OCI-LY3 (cell line): ENCODE data around the gene CFAP46.

Source experiments
- H2AFZ ChIP-seq: fragments of 200-600, 300-600 bp; shearing (Covaris generic); 2 replicates; pipeline ENCODE4 v1.6.0; 2014; ENCODE audit warnings: antibody characterized with exemption, low read depth, low read length
- H3K27ac ChIP-seq: fragments of 200-600, 300-600 bp; sonication (generic); 2 replicates; pipeline ENCODE4 v1.5.1; 2014; ENCODE audit warnings: mild to moderate bottlenecking, low read length, moderate library complexity, mixed read lengths
- H3K27me3 ChIP-seq: fragments of 200-600, 300-600 bp; sonication (generic); 2 replicates; pipeline ENCODE4 v1.6.1; 2014; ENCODE audit warnings: low read depth, low read length, mixed read lengths
- H3K36me3 ChIP-seq: fragments of 200-600, 300-600 bp; sonication (generic); replicated peaks from 2 replicates; pipeline ENCODE3; 2014; ENCODE audit warnings: low read depth, low read length, mixed read lengths
- H3K4me1 ChIP-seq: fragments of 300-600, 200-600 bp; sonication (generic); 2 replicates; pipeline ENCODE4 v1.6.1; 2014; ENCODE audit warnings: low read length, mixed read lengths
- H3K4me2 ChIP-seq: fragments of 200-600, 300-600 bp; sonication (generic); 2 replicates; pipeline ENCODE4 v1.6.1; 2014; ENCODE audit warnings: low read length, mixed read lengths
- H3K4me3 ChIP-seq: fragments of 300-600, 200-600 bp; sonication (generic); 2 replicates; pipeline ENCODE4 v1.5.1; 2014; ENCODE audit warnings: antibody characterized with exemption, mild to moderate bottlenecking, low read length, moderate library complexity
- H3K79me2 ChIP-seq: fragments of 300-600, 200-600 bp; shearing (Covaris generic); 2 replicates; pipeline ENCODE4 v1.6.1; 2014; ENCODE audit warnings: mild to moderate bottlenecking, low read length, mixed read lengths
- H3K9ac ChIP-seq: fragments of 300-600, 200-600 bp; shearing (Covaris generic); 2 replicates; pipeline ENCODE4 v1.6.0; 2014; ENCODE audit warnings: mild to moderate bottlenecking, low read length, moderate library complexity
- H3K9me3 ChIP-seq: fragments of 200-600, 300-600 bp; shearing (Covaris generic); 2 replicates; pipeline ENCODE4 v1.6.1; 2014; ENCODE audit warnings: low read length, mixed read lengths; ENCODE audit not compliant: insufficient read depth
- H4K20me1 ChIP-seq: fragments of 200-600, 300-600 bp; sonication (generic); 2 replicates; pipeline ENCODE4 v1.6.1; 2016; ENCODE audit warnings: low read length, mixed read lengths; ENCODE audit not compliant: insufficient read depth
- EZH2phosphoT487 ChIP-seq: fragments of 200-600 bp; shearing (Covaris generic); IDR thresholded peaks from 2 replicates; pipeline ENCODE4 v1.6.1; 2018; ENCODE audit warnings: antibody characterized with exemption, mixed run types, low read depth
- TF ChIP-seq, protein P1 (sequence below): fragments of 200-600, 300-600 bp; sonication (generic); IDR thresholded peaks from 2 replicates; pipeline ENCODE4 v1.5.1; 2014; ENCODE audit warnings: antibody characterized with exemption, low read length, low read depth

Gene CFAP46

DNA sequence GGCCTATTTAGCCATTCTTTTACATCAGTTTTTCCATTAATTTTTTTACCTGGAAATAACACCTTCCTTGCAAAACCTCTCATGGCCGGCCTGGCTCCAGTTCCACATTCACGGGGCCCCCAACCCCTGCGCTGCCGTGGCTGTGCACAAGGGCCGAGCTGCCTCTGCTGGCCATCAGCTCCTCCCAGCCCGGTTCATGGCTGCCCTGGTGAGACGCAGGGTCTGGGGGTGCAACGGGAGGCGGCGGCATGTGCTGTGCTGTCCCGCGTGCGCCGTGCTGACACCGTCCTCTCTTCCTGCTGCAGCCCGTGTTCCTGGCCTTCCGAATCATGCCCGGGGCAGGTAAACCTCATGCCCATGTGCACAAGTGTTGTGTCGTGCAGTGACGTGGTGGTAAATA is 160.8 kb downstream of the CFAP46 start:
- Histone ChIP-seq H3K27me3 (no peaks in the 10 kb centered on the region), H3K79me2 (no peaks in the 10 kb centered on the region), H3K4me1 (no peaks in the 10 kb centered on the region), H3K36me3 (no peaks in the 10 kb centered on the region), H4K20me1 (no peaks in the 10 kb centered on the region), H3K4me3 (no peak overlapping the region), H3K9me3 (no peaks in the 10 kb centered on the region), H3K4me2 (no peak overlapping the region), H3K9ac (no peak overlapping the region), H2AFZ (no peak overlapping the region), H3K27ac (no peak overlapping the region)
- TF ChIP-seq, protein P1, sequence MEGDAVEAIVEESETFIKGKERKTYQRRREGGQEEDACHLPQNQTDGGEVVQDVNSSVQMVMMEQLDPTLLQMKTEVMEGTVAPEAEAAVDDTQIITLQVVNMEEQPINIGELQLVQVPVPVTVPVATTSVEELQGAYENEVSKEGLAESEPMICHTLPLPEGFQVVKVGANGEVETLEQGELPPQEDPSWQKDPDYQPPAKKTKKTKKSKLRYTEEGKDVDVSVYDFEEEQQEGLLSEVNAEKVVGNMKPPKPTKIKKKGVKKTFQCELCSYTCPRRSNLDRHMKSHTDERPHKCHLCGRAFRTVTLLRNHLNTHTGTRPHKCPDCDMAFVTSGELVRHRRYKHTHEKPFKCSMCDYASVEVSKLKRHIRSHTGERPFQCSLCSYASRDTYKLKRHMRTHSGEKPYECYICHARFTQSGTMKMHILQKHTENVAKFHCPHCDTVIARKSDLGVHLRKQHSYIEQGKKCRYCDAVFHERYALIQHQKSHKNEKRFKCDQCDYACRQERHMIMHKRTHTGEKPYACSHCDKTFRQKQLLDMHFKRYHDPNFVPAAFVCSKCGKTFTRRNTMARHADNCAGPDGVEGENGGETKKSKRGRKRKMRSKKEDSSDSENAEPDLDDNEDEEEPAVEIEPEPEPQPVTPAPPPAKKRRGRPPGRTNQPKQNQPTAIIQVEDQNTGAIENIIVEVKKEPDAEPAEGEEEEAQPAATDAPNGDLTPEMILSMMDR: no peak
- no peak for TF ChIP-seq EZH2phosphoT487

- Histone ChIP-seq H3K36me3 (no peaks in the 10 kb centered on the region), H3K9ac (no peak overlapping the region), H3K9me3 (no peaks in the 10 kb centered on the region), H3K27me3 (no peaks in the 10 kb centered on the region), H2AFZ (no peak overlapping the region), H3K27ac (no peak overlapping the region), H3K79me2 (no peaks in the 10 kb centered on the region), H3K4me3 (no peak overlapping the region), H3K4me2 (no peak overlapping the region), H3K4me1 (no peaks in the 10 kb centered on the region), H4K20me1 (no peaks in the 10 kb centered on the region)
- no peak for TF ChIP-seq EZH2phosphoT487
- TF ChIP-seq, protein P1: no peak
Observed at GRCh38 chr10:132780356-132780755, 162.0 kb downstream of the CFAP46 start.

DNA sequence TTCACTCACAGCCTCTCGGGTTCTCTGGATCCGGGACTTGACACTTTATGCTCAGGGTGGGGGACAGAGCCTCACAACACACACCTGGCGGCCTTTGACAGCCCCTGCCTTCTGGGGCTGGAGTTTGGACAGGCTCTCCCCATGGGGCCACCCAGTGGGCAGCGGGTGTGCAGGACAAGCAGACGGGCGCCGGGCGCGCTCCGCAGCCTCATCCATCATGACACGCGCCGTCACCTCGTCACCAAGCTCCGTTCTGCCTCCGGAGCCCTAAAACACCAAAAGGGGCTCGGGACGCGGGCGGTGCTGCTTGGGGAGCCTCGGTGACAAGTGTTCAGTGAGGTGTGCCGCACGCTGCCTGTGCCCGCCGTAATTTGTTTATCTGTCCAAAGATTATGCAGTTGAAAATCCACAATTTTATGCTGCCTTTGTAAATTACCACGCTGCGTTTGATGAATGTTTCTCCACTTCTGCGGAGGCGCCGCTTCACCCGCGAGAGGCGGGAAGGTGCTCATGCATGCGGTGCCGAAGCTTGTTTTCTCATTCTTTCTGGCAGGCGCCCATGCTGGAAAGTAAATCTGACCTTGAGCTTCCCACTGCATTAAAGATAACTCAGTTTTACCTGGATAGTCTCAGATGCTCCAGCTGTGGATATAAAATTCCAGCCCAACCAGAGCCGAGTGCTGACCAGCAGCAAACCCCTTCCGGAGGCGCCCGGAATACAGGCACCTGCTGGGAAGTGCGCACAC is 162.6 kb downstream of the CFAP46 start:
- Histone ChIP-seq H3K27me3 (no peaks in the 10 kb centered on the region), H3K36me3 (no peaks in the 10 kb centered on the region), H3K4me2 (no peak overlapping the region), H3K4me3 (no peak overlapping the region), H3K9me3 (no peaks in the 10 kb centered on the region), H2AFZ (no peak overlapping the region), H3K9ac (no peak overlapping the region), H3K4me1 (no peaks in the 10 kb centered on the region), H3K27ac (no peak overlapping the region), H3K79me2 (no peaks in the 10 kb centered on the region), H4K20me1 (no peaks in the 10 kb centered on the region)
- TF ChIP-seq EZH2phosphoT487: no peak
- TF ChIP-seq, protein P1: no peak

DNA sequence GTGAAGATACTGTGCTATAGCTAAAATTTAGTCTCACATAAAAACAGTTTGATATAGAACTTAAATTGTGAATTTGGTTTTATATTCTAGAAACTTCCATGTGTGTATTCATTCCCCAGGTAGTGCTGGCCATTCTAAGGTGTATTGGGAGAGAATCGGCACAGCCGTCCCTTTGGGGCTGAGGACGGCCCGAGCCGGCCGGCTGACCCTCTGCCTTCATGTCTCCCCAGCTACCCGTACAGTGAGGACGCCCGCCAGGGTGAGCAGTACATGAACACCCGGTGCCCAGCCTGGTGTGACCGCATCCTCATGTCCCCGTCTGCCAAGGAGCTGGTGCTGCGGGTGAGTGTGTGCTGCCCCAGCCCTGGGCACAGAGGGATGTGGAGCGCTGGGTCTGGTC is 164.9 kb downstream of the CFAP46 start:
- H3K4me1 ChIP-seq: no peaks in the 10 kb centered on the region
- no peaks in the 10 kb centered on the region for H3K27me3 ChIP-seq
- no peaks in the 10 kb centered on the region for H3K9me3 ChIP-seq
- no peak overlapping the region for H3K4me3 ChIP-seq
- no peaks in the 10 kb centered on the region for H3K79me2 ChIP-seq
- H2AFZ ChIP-seq: no peak overlapping the region
- H3K36me3 ChIP-seq: no peaks in the 10 kb centered on the region
- H3K9ac ChIP-seq: no peak overlapping the region
- H4K20me1 ChIP-seq: no peaks in the 10 kb centered on the region
- TF ChIP-seq, protein P1: no peak
- no peak for TF ChIP-seq EZH2phosphoT487
- H3K27ac ChIP-seq: no peak overlapping the region
- H3K4me2 ChIP-seq: no peak overlapping the region
